GM23338 (cell line): ENCODE results near the gene DNAJC13. TPM values are rescaled to one million over a fixed set of nuclear protein-coding genes. Genes with fewer than 3 reads are reported as not detected.
A peak's percentile ranks its signal among the peaks of the same experiment; 100 is the strongest.

ENCODE experiments used
- ATAC-seq: fragments of 200-7000 bp; cut with Tn5 transposase; 3 replicates; pipeline ENCODE4 v1.9.1; 2020
- DNase-seq: peaks from one replicate; pipeline ENCODE4 v3.0.0-alpha.2; 2015; ENCODE audit warnings: low spot score
- H2AFZ ChIP-seq: fragments of 200-600 bp; sonication (generic); 2 replicates; pipeline ENCODE4 v1.8.0; 2016; ENCODE audit warnings: antibody characterized with exemption, mild to moderate bottlenecking, moderate library complexity
- H3F3A ChIP-seq: fragments of 200-600 bp; sonication (generic); replicated peaks from 2 replicates; pipeline ENCODE4 v1.8.0; 2017; ENCODE audit warnings: antibody characterized with exemption, mixed run types, low read depth
- H3K27ac ChIP-seq: fragments of 200-600 bp; sonication (generic); 2 replicates; pipeline ENCODE4 v1.6.1; 2016; ENCODE audit warnings: low read depth
- H3K27me3 ChIP-seq: fragments of 200-600 bp; sonication (generic); 2 replicates; pipeline ENCODE4 v1.8.0; 2016; ENCODE audit warnings: mild to moderate bottlenecking, mixed run types, moderate library complexity; ENCODE audit not compliant: insufficient read depth
- H3K36me3 ChIP-seq: fragments of 200-600 bp; sonication (generic); 2 replicates; pipeline ENCODE4 v1.8.0; 2016; ENCODE audit warnings: mild to moderate bottlenecking; ENCODE audit not compliant: insufficient read depth
- H3K4me1 ChIP-seq: fragments of 200-600 bp; sonication (generic); 2 replicates; pipeline ENCODE4 v1.8.0; 2016; ENCODE audit warnings: mild to moderate bottlenecking, moderate library complexity; ENCODE audit not compliant: insufficient read depth
- H3K4me2 ChIP-seq: fragments of 200-600 bp; sonication (generic); 2 replicates; pipeline ENCODE4 v1.7.1; 2017; ENCODE audit warnings: mixed run types
- H3K4me3 ChIP-seq: fragments of 200-600 bp; sonication (generic); 2 replicates; pipeline ENCODE4 v1.6.1; 2016; ENCODE audit warnings: mixed run types
- H3K79me2 ChIP-seq: fragments of 200-600 bp; sonication (generic); replicated peaks from 2 replicates; pipeline ENCODE4 v1.8.0; 2017; ENCODE audit warnings: mild to moderate bottlenecking; ENCODE audit not compliant: insufficient read depth
- H3K9me2 ChIP-seq: fragments of 200-600 bp; sonication (generic); 2 replicates; pipeline ENCODE4 v1.8.0; 2017; ENCODE audit not compliant: insufficient read depth
- H4K20me1 ChIP-seq: fragments of 200-600 bp; sonication (generic); replicated peaks from 2 replicates; pipeline ENCODE4 v1.8.0; 2017; ENCODE audit warnings: mild to moderate bottlenecking; ENCODE audit not compliant: insufficient read depth
- H3K27ac Mint-ChIP-seq: 2 replicates; pipeline ENCODE4 v1.8.0; 2020; ENCODE audit warnings: inconsistent platforms, mild to moderate bottlenecking, moderate library complexity, mixed read lengths
- H3K27me3 Mint-ChIP-seq: 3 replicates; pipeline ENCODE4 v1.8.0; 2022; ENCODE audit warnings: low read depth, mild to moderate bottlenecking, moderate library complexity, mixed read lengths, inconsistent platforms; ENCODE audit not compliant: insufficient read depth, poor library complexity
- H3K36me3 Mint-ChIP-seq: 3 replicates; pipeline ENCODE4 v1.8.0; 2021; ENCODE audit warnings: low read depth, mild to moderate bottlenecking, inconsistent platforms, moderate library complexity, mixed read lengths
- H3K4me1 Mint-ChIP-seq: 3 replicates; pipeline ENCODE4 v1.8.0; 2020; ENCODE audit warnings: mild to moderate bottlenecking, inconsistent platforms, mixed read lengths
- H3K4me3 Mint-ChIP-seq: 3 replicates; pipeline ENCODE4 v1.8.0; 2021; ENCODE audit warnings: moderate library complexity, mild to moderate bottlenecking, inconsistent platforms, mixed read lengths
- H3K9me3 Mint-ChIP-seq: 3 replicates; pipeline ENCODE4 v1.8.0; 2020; ENCODE audit warnings: moderate library complexity, mild to moderate bottlenecking, inconsistent platforms, mixed read lengths
- CREB1 ChIP-seq: fragments of 250-450 bp; sonication (Bioruptor Pico); IDR thresholded peaks from 2 replicates; pipeline ENCODE4 v1.5.0; 2020; ENCODE audit warnings: low read depth, mild to moderate bottlenecking, moderate library complexity
- CTCF ChIP-seq, 2 experiments: fragments of 200-600 bp in 1 of 2; sonication (generic) in 1 of 2; conservative IDR thresholded peaks; 2 replicates each; pipeline versions ENCODE4 v1.5.1 to v1.6.1; 2016 to 2017; ENCODE audit warnings: antibody characterized with exemption in 2 of 2, low read depth in 2 of 2, mild to moderate bottlenecking in 2 of 2, moderate library complexity in 1 of 2
- ETS1 ChIP-seq: IDR thresholded peaks from 2 replicates; pipeline ENCODE4 v1.6.1; 2016; ENCODE audit warnings: antibody characterized with exemption
- EZH2 ChIP-seq: fragments of 200-600 bp; sonication (generic); IDR thresholded peaks from one replicate; pipeline ENCODE4 v1.8.0; 2017; ENCODE audit warnings: antibody characterized with exemption, mild to moderate bottlenecking, low read depth; ENCODE audit not compliant: unreplicated experiment
- EZH2phosphoT487 ChIP-seq: fragments of 200-600 bp; sonication (generic); IDR thresholded peaks from one replicate; pipeline ENCODE4 v1.8.1; 2018; ENCODE audit warnings: antibody characterized with exemption; ENCODE audit not compliant: unreplicated experiment
- JUNB ChIP-seq: IDR thresholded peaks from one replicate; pipeline ENCODE4 v1.6.1; 2016; ENCODE audit warnings: antibody characterized with exemption; ENCODE audit not compliant: unreplicated experiment
- NANOG ChIP-seq: IDR thresholded peaks from 2 replicates; pipeline ENCODE4 v1.6.1; 2016; ENCODE audit warnings: antibody characterized with exemption, borderline replicate concordance
- POLR2AphosphoS5 ChIP-seq: IDR thresholded peaks from 2 replicates; pipeline ENCODE4 v1.6.1; 2016; ENCODE audit warnings: antibody characterized with exemption, low read depth
- REST ChIP-seq: IDR thresholded peaks from one replicate; pipeline ENCODE4 v1.6.1; 2018; ENCODE audit warnings: antibody characterized with exemption; ENCODE audit not compliant: unreplicated experiment
- STAT1 ChIP-seq: IDR thresholded peaks from one replicate; pipeline ENCODE4 v1.6.1; 2016; ENCODE audit warnings: antibody characterized with exemption; ENCODE audit not compliant: unreplicated experiment
- ZNF114 ChIP-seq: fragments of 250-450 bp; sonication (Bioruptor Pico); IDR thresholded peaks from 2 replicates; pipeline ENCODE4 v1.5.0; 2020; ENCODE audit warnings: mild to moderate bottlenecking, moderate library complexity
- ZNF331 ChIP-seq: fragments of 250-450 bp; sonication (Bioruptor Pico); IDR thresholded peaks from 2 replicates; pipeline ENCODE4 v1.5.0; 2020; ENCODE audit warnings: low read depth, mild to moderate bottlenecking, moderate library complexity
- ZNF462 ChIP-seq: fragments of 250-450 bp; sonication (Bioruptor Pico); IDR thresholded peaks from 2 replicates; pipeline ENCODE4 v1.5.0; 2020; ENCODE audit warnings: mild to moderate bottlenecking, moderate library complexity
- long read RNA-seq: library from polyadenylated mRNA; unstranded; transcript quantifications from one replicate; pipeline ENCODE4 v2.0.0, GENCODE V29; 2020; ENCODE audit not compliant: unreplicated experiment
- polyA plus RNA-seq: library from polyadenylated mRNA; unstranded; fragments of >200 nt; fragmentation: Nextera tagmentation; extraction: Ambion mirVana; gene quantifications from 2 replicates; pipeline ENCODE4 v1.2.1, GENCODE V29; 2016
- total RNA-seq: library from RNA; depleted of rRNA; stranded (reverse); fragments of >200 nt; shearing (Covaris generic); gene quantifications from 2 replicates; pipeline ENCODE4 v1.2.3, GENCODE V29; 2014; rRNA removed

DNAJC13 gene
- 32.9 and 33.6 TPM in 2 replicates for total RNA-seq
- 8.3 and 9.4 TPM in 2 replicates for polyA plus RNA-seq
- long read RNA-seq, partial matches to known transcripts, result 1 of 2 reads
- long read RNA-seq, other reads (novel, unspliced or antisense), result 1 of 2 reads

GRCh38 chr3:132416807-132417694, at the start of gene DNAJC13:
Gene DNAJC13, plus strand, starts transcription at chr3:132417502. Its CDS starts 17,049 bp downstream, at chr3:132434551.
- H3K4me2 ChIP-seq, result peak within 1 kb of the TSS; percentile 95
- H3K4me1 Mint-ChIP-seq, result peaks cover 16% of the 10 kb centered on the region
- H3K79me2 ChIP-seq, result peaks cover 45% of the 10 kb centered on the region
- peak within 1 kb of the TSS; percentile 88 for H3K27ac ChIP-seq
- no peaks in the 10 kb centered on the region for H4K20me1 ChIP-seq
- H3K36me3 ChIP-seq, result no peaks in the 10 kb centered on the region
- H3K27me3 Mint-ChIP-seq, result peaks cover 9% of the 10 kb centered on the region
- ATAC-seq (peak; percentile 95), DNase-seq (peak; percentile 96)
- peak within 1 kb of the TSS; percentile 95 for H3K4me3 ChIP-seq
- H3K36me3 Mint-ChIP-seq, result peaks cover 2% of the 10 kb centered on the region; the same call in 1 of the 3 replicates
- H3K27me3 ChIP-seq, result no peaks in the 10 kb centered on the region
- peak within 1 kb of the TSS; percentile 97 for H3K27ac Mint-ChIP-seq
- H3K9me3 Mint-ChIP-seq, result no peaks in the 10 kb centered on the region; the same call in 2 of the 3 replicates
- no peak for TF ChIP-seq EZH2
- TF ChIP-seq POLR2AphosphoS5, result peak; percentile 68
- no peak for TF ChIP-seq ZNF114
- TF ChIP-seq CREB1, result no peak
- TF ChIP-seq REST, result no peak
- TF ChIP-seq CTCF (conservative IDR thresholded peaks at IDR 0.05; ENCODE audit: low read depth in 2 of 2), result no peak
- TF ChIP-seq EZH2phosphoT487, result no peak
- TF ChIP-seq ZNF462, result no peak
- TF ChIP-seq NANOG, result no peak
- TF ChIP-seq ETS1, result peak; percentile 56; the same call in 1 of the 2 replicates
- TF ChIP-seq JUNB, result no peak
- no peak for TF ChIP-seq ZNF331 (CRISPR knock-in tag)
- no peak for TF ChIP-seq STAT1
- peaks cover 8% of the 10 kb centered on the region for H3K4me1 ChIP-seq
- H3F3A ChIP-seq, result no peaks in the 10 kb centered on the region
- peak within 1 kb of the TSS; percentile 89 for H2AFZ ChIP-seq
- peak within 1 kb of the TSS; percentile 99 for H3K4me3 Mint-ChIP-seq
- no peaks in the 10 kb centered on the region for H3K9me2 ChIP-seq
